Activated B cell treated with CpG ODN at 0.5 μM for 24 hours (primary cell): ENCODE data around the gene DNAJC18. TPM values are rescaled to one million over a fixed set of nuclear protein-coding genes. Genes with fewer than 3 reads are reported as not detected.

Source experiments
- ATAC-seq: fragments of 200-7000 bp; cut with Tn5 transposase; one replicate; pipeline ENCODE4 v1.10.0; 2021; ENCODE audit warnings: low read depth, mild to moderate bottlenecking, moderate library complexity
- CTCF ChIA-PET: fragments of 350-600 bp; sonication (Branson Sonifier 250); formaldehyde crosslinking; loops from one replicate; lab custom pipeline; 2021; ENCODE audit warnings: antibody characterized with exemption; lab: Charles Lee
- POLR2A ChIA-PET: fragments of 350-600 bp; sonication (Branson Sonifier 250); formaldehyde crosslinking; loops from one replicate; lab custom pipeline; 2021; ENCODE audit warnings: antibody characterized with exemption; lab: Charles Lee
- DNase-seq: peaks from one replicate; pipeline ENCODE4 v3.0.0; 2022
- H3K27ac Mint-ChIP-seq: one replicate; pipeline ENCODE4 v1.8.0; 2020; ENCODE audit warnings: mixed read lengths
- H3K27me3 Mint-ChIP-seq: one replicate; pipeline ENCODE4 v1.8.0; 2021; ENCODE audit warnings: mixed read lengths
- H3K36me3 Mint-ChIP-seq: one replicate; pipeline ENCODE4 v1.8.0; 2021; ENCODE audit warnings: low read depth, mixed read lengths
- H3K4me1 Mint-ChIP-seq: one replicate; pipeline ENCODE4 v1.8.0; 2021; ENCODE audit warnings: mixed read lengths
- H3K4me3 Mint-ChIP-seq: one replicate; pipeline ENCODE4 v1.8.0; 2020; ENCODE audit warnings: mild to moderate bottlenecking, mixed read lengths
- H3K9me3 Mint-ChIP-seq: one replicate; pipeline ENCODE4 v1.8.0; 2020; ENCODE audit warnings: mixed read lengths
- CTCF ChIP-seq: fragments of 200-600 bp; IDR thresholded peaks from one replicate; pipeline ENCODE4 v1.8.0; 2022; ENCODE audit warnings: antibody characterized with exemption, mild to moderate bottlenecking
- intact Hi-C: fragments of 100-400 bp; cut with micrococcal nuclease; formaldehyde crosslinking; loops from one replicate; pipeline ENCODE4 v1.15.1; 2024
- total RNA-seq: library from RNA; stranded (reverse); gene quantifications from 2 replicates; pipeline ENCODE4 v1.2.3, GENCODE V29; 2022

The DNAJC18 gene
- total RNA-seq, 1 donor from 2014 or later = 9.1 TPM

- Mint-ChIP-seq H3K36me3 (peaks cover 10% of the 10 kb centered on the region), H3K27me3 (no peaks in the 10 kb centered on the region), H3K4me1 (peaks cover 12% of the 10 kb centered on the region), H3K27ac (no peak overlapping the region), H3K9me3 (no peaks in the 10 kb centered on the region), H3K4me3 (no peak overlapping the region)
- TF ChIP-seq CTCF = no peak
- ATAC-seq = no peak
- no peak for DNase-seq
- POLR2A ChIA-PET = no interaction called here
- intact Hi-C loops = loop anchor here (10.0 kb wide), 1 partner anchor 739 kb away; the partner anchor contains the start of gene CYSTM1
- CTCF ChIA-PET = interaction anchor here (1.5 kb wide), 1 partner anchor 13 kb away, joined by 7 read pairs; no protein-coding TSS in a partner anchor
Observed at GRCh38 chr5:139435676-139436075, 3.6 kb downstream of the DNAJC18 start.

- POLR2A ChIA-PET = no interaction called here
Observed at GRCh38 chr5:139431706-139432105, 7.6 kb downstream of the DNAJC18 start.

GRCh38 chr5:139430015-139430414 lies 9.3 kb downstream of the DNAJC18 start:
- TF ChIP-seq CTCF = no peak
- Mint-ChIP-seq H3K4me1 (no peaks in the 10 kb centered on the region), H3K9me3 (no peaks in the 10 kb centered on the region), H3K27ac (no peak overlapping the region), H3K27me3 (no peaks in the 10 kb centered on the region), H3K36me3 (peaks cover 25% of the 10 kb centered on the region), H3K4me3 (no peak overlapping the region)
- no peak for DNase-seq
- ATAC-seq = no peak
- ChIA-PET POLR2A (no interaction called here), CTCF (interaction anchor here (1.1 kb wide), 1 partner anchor 10 kb away, joined by 4 read pairs; no protein-coding TSS in a partner anchor)
- intact Hi-C loops = loop anchor here (10.0 kb wide), 1 partner anchor 745 kb away; the partner anchor contains the start of gene CYSTM1

More at GRCh38 chr5:139431706-139432105, 7.6 kb downstream of the DNAJC18 start:
- intact Hi-C loops = loop anchor here (10.0 kb wide), 1 partner anchor 743 kb away; the partner anchor contains the start of gene CYSTM1
- no peaks in the 10 kb centered on the region for H3K9me3 Mint-ChIP-seq
- CTCF ChIA-PET = no interaction called here
- H3K36me3 Mint-ChIP-seq = peaks cover 21% of the 10 kb centered on the region
- H3K27ac Mint-ChIP-seq = no peak overlapping the region
- no peaks in the 10 kb centered on the region for H3K27me3 Mint-ChIP-seq
- H3K4me1 Mint-ChIP-seq = no peaks in the 10 kb centered on the region
- no peak for TF ChIP-seq CTCF
- ATAC-seq (no peak), DNase-seq (no peak)
- no peak overlapping the region for H3K4me3 Mint-ChIP-seq

GRCh38 chr5:139426203-139426885 lies 13.0 kb downstream of the DNAJC18 start:
- no peak for ATAC-seq
- H3K27ac Mint-ChIP-seq = no peak overlapping the region
- TF ChIP-seq CTCF = no peak
- CTCF ChIA-PET = interaction anchor here (8.6 kb wide), 1 partner anchor 89 kb away, joined by 131 read pairs; no protein-coding TSS in a partner anchor
- H3K27me3 Mint-ChIP-seq = no peaks in the 10 kb centered on the region
- intact Hi-C loops = no loop called here
- H3K36me3 Mint-ChIP-seq = peaks cover 36% of the 10 kb centered on the region
- H3K4me1 Mint-ChIP-seq = peaks cover 5% of the 10 kb centered on the region
- H3K4me3 Mint-ChIP-seq = no peak overlapping the region
- no peaks in the 10 kb centered on the region for H3K9me3 Mint-ChIP-seq
- POLR2A ChIA-PET = interaction anchor here (1.0 kb wide), 1 partner anchor 129 kb away, joined by 3 read pairs; no protein-coding TSS in a partner anchor
- no peak for DNase-seq

GRCh38 chr5:139425497-139425896 lies 13.8 kb downstream of the DNAJC18 start:
- Mint-ChIP-seq H3K4me3 (no peak overlapping the region), H3K4me1 (peaks cover 5% of the 10 kb centered on the region), H3K36me3 (peaks cover 36% of the 10 kb centered on the region), H3K27me3 (no peaks in the 10 kb centered on the region), H3K27ac (no peak overlapping the region), H3K9me3 (no peaks in the 10 kb centered on the region)
- ATAC-seq = no peak
- no peak for TF ChIP-seq CTCF
- ChIA-PET CTCF (interaction anchor here (8.6 kb wide), 1 partner anchor 90 kb away, joined by 131 read pairs; no protein-coding TSS in a partner anchor), POLR2A (interaction anchor here (1.0 kb wide), 1 partner anchor 128 kb away, joined by 3 read pairs; no protein-coding TSS in a partner anchor)
- DNase-seq = no peak
- intact Hi-C loops = no loop called here
